GM12878 (cell line): ENCODE data around the gene GPR18. TPM values are rescaled to one million over a fixed set of nuclear protein-coding genes. Genes with fewer than 3 reads are reported as not detected.

ENCODE experiments used
- ATAC-seq: fragments of 200-7000 bp; cut with Tn5 transposase; 3 replicates; pipeline ENCODE4 v1.9.1; 2020; ENCODE audit warnings: mild to moderate bottlenecking, moderate library complexity
- BruUV-seq: library from RNA; stranded (reverse); fragments of 400-500 nt; replicated peaks from 2 replicates; lab custom pipeline; 2021; lab: Mats Ljungman, UMichigan
- CTCF ChIA-PET: fragments of 300-600 bp; sonication (Branson Sonifier 250); formaldehyde crosslinking; extraction: SDS; loops from one replicate; lab custom pipeline; 2021; ENCODE audit warnings: inconsistent platforms; lab: Yijun Ruan, JAX
- POLR2A ChIA-PET: fragments of 350-600 bp; formaldehyde crosslinking; extraction: SDS; loops from one replicate; lab custom pipeline; 2021; ENCODE audit warnings: inconsistent platforms; lab: Charles Lee
- RAD21 ChIA-PET: fragments of 300-600 bp; sonication (Branson Sonifier 250); formaldehyde crosslinking; loops from one replicate; lab custom pipeline; 2023; ENCODE audit warnings: antibody characterized with exemption; ENCODE audit not compliant: unreplicated experiment; lab: Charles Lee
- SMC1A ChIA-PET: fragments of 300-600 bp; sonication (Branson Sonifier 250); formaldehyde crosslinking; loops from one replicate; lab custom pipeline; 2023; ENCODE audit not compliant: unreplicated experiment, uncharacterized antibody; lab: Charles Lee
- DNase-seq: peaks from one replicate; pipeline ENCODE4 v3.0.0-alpha.2; 2011; ENCODE audit warnings: low read depth, low spot score
- FAIRE-seq: peaks from 3 replicates; lab custom pipeline; 2011; peaks lifted over from hg19 to GRCh38; lab: Jason Lieb, UNC
- H2AFZ ChIP-seq: 2 replicates; pipeline ENCODE4 v1.6.0; 2011; ENCODE audit warnings: low read depth, low read length, control low read depth; ENCODE audit not compliant: control insufficient read depth
- H3K27ac ChIP-seq: 2 replicates; pipeline ENCODE4 v1.5.1; 2011; ENCODE audit warnings: control low read depth; ENCODE audit not compliant: control insufficient read depth, insufficient read depth
- H3K27me3 ChIP-seq, 2 experiments: replicated peaks in 1 of 2; 2 replicates each; pipeline versions ENCODE4 v1.6.0 to v1.6.1; 2011; ENCODE audit warnings: low read length in 1 of 2; ENCODE audit not compliant: control insufficient read depth in 2 of 2, insufficient read depth in 2 of 2
- H3K36me3 ChIP-seq, 2 experiments: 2 replicates each; pipeline ENCODE4 v1.5.1; 2011; ENCODE audit warnings: low read length in 1 of 2; ENCODE audit not compliant: control insufficient read depth in 2 of 2, insufficient read depth in 2 of 2
- H3K4me1 ChIP-seq: 2 replicates; pipeline ENCODE4 v1.6.1; 2011; ENCODE audit warnings: mild to moderate bottlenecking, low read length, moderate library complexity, mixed read lengths; ENCODE audit not compliant: control insufficient read depth, insufficient read depth
- H3K4me2 ChIP-seq: 2 replicates; pipeline ENCODE4 v1.6.0; 2011; ENCODE audit warnings: control low read depth; ENCODE audit not compliant: control insufficient read depth, insufficient read depth
- H3K4me3 ChIP-seq: fragments of 200-600 bp; sonication (generic); 2 replicates; pipeline ENCODE4 v1.5.1; 2016
- H3K79me2 ChIP-seq: 2 replicates; pipeline ENCODE4 v1.6.0; 2011; ENCODE audit warnings: low read length; ENCODE audit not compliant: control insufficient read depth, insufficient read depth
- H3K9ac ChIP-seq: 2 replicates; pipeline ENCODE4 v1.8.0; 2011; ENCODE audit warnings: low read length, control low read depth, mixed read lengths; ENCODE audit not compliant: control insufficient read depth, insufficient read depth
- H3K9me3 ChIP-seq: replicated peaks from 3 replicates; pipeline ENCODE4 v1.5.1; 2011; ENCODE audit warnings: mild to moderate bottlenecking, low read length; ENCODE audit not compliant: control insufficient read depth, insufficient read depth
- H4K20me1 ChIP-seq: 2 replicates; pipeline ENCODE4 v1.6.0; 2011; ENCODE audit not compliant: control insufficient read depth, insufficient read depth
- BHLHE40 ChIP-seq, 2 experiments: fragments of 450-650 bp in 1 of 2; IDR thresholded peaks; 2 replicates each; pipeline ENCODE4 v1.6.1; 2011 to 2017; ENCODE audit warnings: low read depth in 2 of 2, borderline replicate concordance in 1 of 2, improper control_type of control experiment in 1 of 2, low read length in 1 of 2, mild to moderate bottlenecking in 1 of 2
- CREB1 ChIP-seq: IDR thresholded peaks from 2 replicates; pipeline ENCODE4 v1.6.1; 2012; ENCODE audit warnings: low read depth, mild to moderate bottlenecking, inconsistent platforms
- DPF2 ChIP-seq: fragments of 450-650 bp; IDR thresholded peaks from 2 replicates; pipeline ENCODE4 v1.6.1; 2017; ENCODE audit warnings: mild to moderate bottlenecking
- EP300 ChIP-seq, 2 experiments: fragments of 150-350 bp in 1 of 2; IDR thresholded peaks; 2 replicates each; pipeline ENCODE4 v1.6.1; 2011 to 2012; ENCODE audit warnings: low read depth in 2 of 2, low read length in 2 of 2, borderline replicate concordance in 1 of 2, improper control_type of control experiment in 1 of 2, inconsistent platforms in 1 of 2; ENCODE audit not compliant: control insufficient read depth in 1 of 2
- JUNB ChIP-seq: IDR thresholded peaks from 2 replicates; pipeline ENCODE4 v1.6.1; 2016; ENCODE audit warnings: antibody characterized with exemption, mild to moderate bottlenecking
- JUND ChIP-seq: IDR thresholded peaks from 2 replicates; pipeline ENCODE4 v1.6.1; 2012; ENCODE audit warnings: low read depth, mild to moderate bottlenecking, low read length, improper control_type of control experiment, moderate library complexity
- MTA2 ChIP-seq: fragments of 450-650 bp; IDR thresholded peaks from 2 replicates; pipeline ENCODE4 v1.6.1; 2016; ENCODE audit warnings: low read depth, mild to moderate bottlenecking, moderate library complexity
- MTA3 ChIP-seq: IDR thresholded peaks from 2 replicates; pipeline ENCODE4 v1.6.1; 2012; ENCODE audit warnings: low read length, inconsistent platforms, borderline replicate concordance
- MXI1 ChIP-seq: fragments of 150-350 bp; IDR thresholded peaks from 2 replicates; pipeline ENCODE4 v1.6.1; 2011; ENCODE audit warnings: low read depth, mild to moderate bottlenecking, inconsistent platforms, low read length, improper control_type of control experiment
- RCOR1 ChIP-seq: conservative IDR thresholded peaks from 2 replicates; pipeline ENCODE4 v1.6.1; 2012; ENCODE audit warnings: low read depth, low read length, improper control_type of control experiment
- TCF12 ChIP-seq: IDR thresholded peaks from 2 replicates; pipeline ENCODE4 v1.6.1; 2011; ENCODE audit warnings: low read depth, mild to moderate bottlenecking, low read length
- WGBS: methylation state at CpG from one replicate; pipeline ENCODE4 v1.1.6; 2016; ENCODE audit warnings: low lambda C conversion rate; ENCODE audit not compliant: insufficient replicate concordance, insufficient coverage; ENCODE audit errors: missing lambda C conversion rate; 5-methylcytosine and 5-hydroxymethylcytosine counted together
- in situ Hi-C: fragments of 300-500 bp; cut with MboI; formaldehyde crosslinking; loops from 9 replicates; pipeline ENCODE4 v1.14.3; 2018; ENCODE audit warnings: mixed read lengths
- intact Hi-C: fragments of 100-400 bp; cut with micrococcal nuclease; formaldehyde crosslinking; loops from one replicate; pipeline ENCODE4 v1.14.2; 2022; ENCODE audit not compliant: unreplicated experiment
- polyA plus RNA-seq, 11 experiments: library from polyadenylated mRNA; depleted of rRNA in 4 of 11; unstranded in 6 of 11; stranded (reverse) in 5 of 11; fragments of >200 nt; fragmentation: Nextera tagmentation in 4 of 11; fragmentation: Illumina TruSeq in 1 of 11; extraction: Ambion mirVana in 4 of 11; extraction: Trizol in 1 of 11; gene quantifications; 1 replicate in 1 of 11; 2 replicates in 10 of 11; pipeline versions ENCODE4 v1.2.1 to v1.2.3, GENCODE V29; 2011 to 2016; ENCODE audit warnings: inconsistent platforms in 2 of 11, missing spikeins in 2 of 11, low read depth in 1 of 11
- total RNA-seq, 4 experiments: library from RNA; depleted of rRNA in 3 of 4; stranded (reverse); fragments of >200 nt in 3 of 4; fragmentation: Illumina TruSeq in 1 of 4; extraction: Trizol in 1 of 4; gene quantifications; 2 replicates each; pipeline versions ENCODE4 v1.2.1 to v1.2.3, GENCODE V29; 2013 to 2021
- TF ChIP-seq, protein P1 (sequence below): IDR thresholded peaks from 2 replicates; pipeline ENCODE4 v1.6.1; 2011; ENCODE audit warnings: low read depth, low read length, improper control_type of control experiment, borderline replicate concordance
- TF ChIP-seq, protein P2 (sequence below): fragments of 450-650 bp; IDR thresholded peaks from 2 replicates; pipeline ENCODE4 v1.6.1; 2017; ENCODE audit warnings: mild to moderate bottlenecking, low read depth, inconsistent platforms; ENCODE audit not compliant: poor library complexity, severe bottlenecking
- TF ChIP-seq, protein P3 (sequence below): fragments of 450-650 bp; formaldehyde crosslinking; IDR thresholded peaks from 2 replicates; pipeline ENCODE4 v1.4.0; 2020; ENCODE audit warnings: mild to moderate bottlenecking, moderate library complexity

Gene GPR18
- total and polyA plus RNA-seq, 10 of the 15 experiments (the other 5 are each of a cell fraction or from before 2014, with no cell fraction given) = 3.3 to 12.9 (median 5.2) TPM

DNA sequence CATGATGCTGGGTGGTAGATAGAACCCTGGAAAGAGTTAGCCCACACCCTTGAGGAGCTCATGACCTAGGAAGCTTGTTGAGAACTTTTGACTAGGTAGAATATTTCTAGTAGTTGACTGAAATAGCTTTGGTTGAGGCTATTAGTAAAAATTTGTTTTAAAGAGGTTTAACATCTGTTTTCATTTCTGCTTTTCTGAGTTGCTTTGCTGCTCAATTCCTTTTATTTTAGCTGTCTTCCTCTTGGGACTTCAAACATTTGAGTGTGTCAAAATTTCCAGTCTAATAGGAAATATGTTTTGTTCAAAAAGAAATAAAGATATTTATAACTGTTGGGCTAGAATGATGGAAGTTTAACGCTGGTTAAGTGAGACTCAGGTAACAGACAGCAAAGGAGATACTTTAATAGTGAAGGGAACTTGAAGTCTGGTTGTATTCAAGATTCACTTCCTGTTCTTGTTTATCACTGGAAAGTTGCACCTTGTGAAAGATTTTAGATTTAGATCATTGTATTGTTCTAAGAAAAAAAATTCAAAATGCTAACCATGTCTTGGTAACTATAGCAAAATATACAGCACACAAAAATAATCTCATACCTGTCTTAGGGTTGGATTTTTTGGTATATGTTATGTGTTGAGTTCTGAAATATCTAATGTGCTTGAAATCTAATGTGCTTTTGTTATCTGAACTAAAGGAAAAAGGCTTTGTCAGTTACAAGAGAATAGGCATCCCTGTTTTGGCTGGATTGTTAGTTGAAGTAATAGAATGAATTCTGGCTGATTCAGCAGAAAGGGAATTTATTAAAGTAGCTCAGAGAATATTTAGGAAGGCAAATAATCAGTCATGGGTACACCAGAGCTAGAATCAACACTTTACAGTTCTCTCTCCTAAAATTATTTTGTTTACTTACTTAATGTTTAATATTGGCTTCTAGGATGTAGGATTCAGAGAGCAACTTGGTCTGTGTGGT is 24.4 kb upstream of the GPR18 start:
- ATAC-seq (peak; percentile 75), DNase-seq (no peak), FAIRE-seq (peak; percentile 41)
- Histone ChIP-seq H3K4me3 (peak overlapping the region; percentile 14; the same call in 1 of the 2 replicates), H3K27me3 (no peaks in the 10 kb centered on the region), H3K9ac (peak overlapping the region; percentile 24), H3K9me3 (no peaks in the 10 kb centered on the region), H4K20me1 (no peaks in the 10 kb centered on the region), H3K4me2 (peak overlapping the region; percentile 80), H3K4me1 (peaks cover 60% of the 10 kb centered on the region), H3K27ac (peak overlapping the region; percentile 79), H2AFZ (no peak overlapping the region), H3K79me2 (peaks cover 16% of the 10 kb centered on the region), H3K36me3 (no peaks in the 10 kb centered on the region; a peak in 2 of 4 replicates)
- ChIA-PET RAD21 (interaction anchor here (0.7 to 7.9 kb wide), 27 partner anchors 8 to 433 kb away, joined by 3 to 106 read pairs (median 5); partner anchors contain the start of genes GPR18, GPR183, TM9SF2 and UBAC2), SMC1A (interaction anchor here (0.6 to 8.5 kb wide), 35 partner anchors 11 to 153 kb away, joined by 3 to 132 read pairs (median 5); partner anchors contain the start of genes GPR18 and GPR183), POLR2A (interaction anchor here (0.7 to 4.6 kb wide), 12 partner anchors 9 to 138 kb away, joined by 3 to 28 read pairs (median 4); no protein-coding TSS in a partner anchor), CTCF (interaction anchor here (0.5 to 6.7 kb wide), 17 partner anchors 11 to 319 kb away, joined by 3 to 54 read pairs (median 4); no protein-coding TSS in a partner anchor)
- in situ Hi-C loops (no loop called here), intact Hi-C loops (loop anchor here (2.0 to 5.0 kb wide), 2 partner anchors 18 to 150 kb away; no protein-coding TSS in a partner anchor)
- WGBS = 0% methylated on average over 1 of the region's 1 CpG
- no TSS peak for BruUV-seq
- TF ChIP-seq BHLHE40 (IDR thresholded peaks at IDR 0.05; ENCODE audit: borderline replicate concordance in 1 of 2, low read depth in 2 of 2, low read length in 1 of 2) = peak in 1 of 2 experiments; percentile 3; a peak in 1 of 4 replicates
- TF ChIP-seq EP300 (IDR thresholded peaks at IDR 0.05; ENCODE audit: borderline replicate concordance in 1 of 2, control insufficient read depth in 1 of 2, low read depth in 2 of 2, low read length in 2 of 2) = peak; percentile 50 to 80; a peak in 3 of 4 replicates
- 0 out of 2 replicates have a peak, but pooled peaks have one; percentile 5 for TF ChIP-seq MXI1
- TF ChIP-seq, protein P1, sequence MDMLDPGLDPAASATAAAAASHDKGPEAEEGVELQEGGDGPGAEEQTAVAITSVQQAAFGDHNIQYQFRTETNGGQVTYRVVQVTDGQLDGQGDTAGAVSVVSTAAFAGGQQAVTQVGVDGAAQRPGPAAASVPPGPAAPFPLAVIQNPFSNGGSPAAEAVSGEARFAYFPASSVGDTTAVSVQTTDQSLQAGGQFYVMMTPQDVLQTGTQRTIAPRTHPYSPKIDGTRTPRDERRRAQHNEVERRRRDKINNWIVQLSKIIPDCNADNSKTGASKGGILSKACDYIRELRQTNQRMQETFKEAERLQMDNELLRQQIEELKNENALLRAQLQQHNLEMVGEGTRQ = no peak
- peak; percentile 92 for TF ChIP-seq DPF2
- no peak for TF ChIP-seq JUND
- 0 out of 2 replicates have a peak, but pooled peaks have one; percentile 90 for TF ChIP-seq MTA3
- TF ChIP-seq RCOR1 = no peak
- TF ChIP-seq, protein P2, sequence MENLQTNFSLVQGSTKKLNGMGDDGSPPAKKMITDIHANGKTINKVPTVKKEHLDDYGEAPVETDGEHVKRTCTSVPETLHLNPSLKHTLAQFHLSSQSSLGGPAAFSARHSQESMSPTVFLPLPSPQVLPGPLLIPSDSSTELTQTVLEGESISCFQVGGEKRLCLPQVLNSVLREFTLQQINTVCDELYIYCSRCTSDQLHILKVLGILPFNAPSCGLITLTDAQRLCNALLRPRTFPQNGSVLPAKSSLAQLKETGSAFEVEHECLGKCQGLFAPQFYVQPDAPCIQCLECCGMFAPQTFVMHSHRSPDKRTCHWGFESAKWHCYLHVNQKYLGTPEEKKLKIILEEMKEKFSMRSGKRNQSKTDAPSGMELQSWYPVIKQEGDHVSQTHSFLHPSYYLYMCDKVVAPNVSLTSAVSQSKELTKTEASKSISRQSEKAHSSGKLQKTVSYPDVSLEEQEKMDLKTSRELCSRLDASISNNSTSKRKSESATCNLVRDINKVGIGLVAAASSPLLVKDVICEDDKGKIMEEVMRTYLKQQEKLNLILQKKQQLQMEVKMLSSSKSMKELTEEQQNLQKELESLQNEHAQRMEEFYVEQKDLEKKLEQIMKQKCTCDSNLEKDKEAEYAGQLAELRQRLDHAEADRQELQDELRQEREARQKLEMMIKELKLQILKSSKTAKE = peak; percentile 88
- peak; percentile 87 for TF ChIP-seq MTA2
- 0 out of 2 replicates have a peak, but pooled peaks have one; percentile 19 for TF ChIP-seq TCF12
- TF ChIP-seq JUNB = peak; percentile 67
- TF ChIP-seq, protein P3, sequence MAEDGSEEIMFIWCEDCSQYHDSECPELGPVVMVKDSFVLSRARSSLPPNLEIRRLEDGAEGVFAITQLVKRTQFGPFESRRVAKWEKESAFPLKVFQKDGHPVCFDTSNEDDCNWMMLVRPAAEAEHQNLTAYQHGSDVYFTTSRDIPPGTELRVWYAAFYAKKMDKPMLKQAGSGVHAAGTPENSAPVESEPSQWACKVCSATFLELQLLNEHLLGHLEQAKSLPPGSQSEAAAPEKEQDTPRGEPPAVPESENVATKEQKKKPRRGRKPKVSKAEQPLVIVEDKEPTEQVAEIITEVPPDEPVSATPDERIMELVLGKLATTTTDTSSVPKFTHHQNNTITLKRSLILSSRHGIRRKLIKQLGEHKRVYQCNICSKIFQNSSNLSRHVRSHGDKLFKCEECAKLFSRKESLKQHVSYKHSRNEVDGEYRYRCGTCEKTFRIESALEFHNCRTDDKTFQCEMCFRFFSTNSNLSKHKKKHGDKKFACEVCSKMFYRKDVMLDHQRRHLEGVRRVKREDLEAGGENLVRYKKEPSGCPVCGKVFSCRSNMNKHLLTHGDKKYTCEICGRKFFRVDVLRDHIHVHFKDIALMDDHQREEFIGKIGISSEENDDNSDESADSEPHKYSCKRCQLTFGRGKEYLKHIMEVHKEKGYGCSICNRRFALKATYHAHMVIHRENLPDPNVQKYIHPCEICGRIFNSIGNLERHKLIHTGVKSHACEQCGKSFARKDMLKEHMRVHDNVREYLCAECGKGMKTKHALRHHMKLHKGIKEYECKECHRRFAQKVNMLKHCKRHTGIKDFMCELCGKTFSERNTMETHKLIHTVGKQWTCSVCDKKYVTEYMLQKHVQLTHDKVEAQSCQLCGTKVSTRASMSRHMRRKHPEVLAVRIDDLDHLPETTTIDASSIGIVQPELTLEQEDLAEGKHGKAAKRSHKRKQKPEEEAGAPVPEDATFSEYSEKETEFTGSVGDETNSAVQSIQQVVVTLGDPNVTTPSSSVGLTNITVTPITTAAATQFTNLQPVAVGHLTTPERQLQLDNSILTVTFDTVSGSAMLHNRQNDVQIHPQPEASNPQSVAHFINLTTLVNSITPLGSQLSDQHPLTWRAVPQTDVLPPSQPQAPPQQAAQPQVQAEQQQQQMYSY (CRISPR knock-in tag) = no peak
- peak; percentile 28; the same call in 1 of the 2 replicates for TF ChIP-seq CREB1
